Chondrocyte (in vitro differentiated cells): ENCODE data around the gene ELF3. TPM values are rescaled to one million over a fixed set of nuclear protein-coding genes. Genes with fewer than 3 reads are reported as not detected.

Experiments used
- DNase-seq: peaks from one replicate; pipeline ENCODE4 v3.0.0; 2021; ENCODE audit warnings: mixed read lengths, low spot score
- H3K27ac Mint-ChIP-seq: one replicate; pipeline ENCODE4 v1.8.0; 2021; ENCODE audit warnings: mild to moderate bottlenecking, moderate library complexity, mixed read lengths; ENCODE audit not compliant: unreplicated experiment
- H3K27me3 Mint-ChIP-seq: 2 replicates; pipeline ENCODE4 v1.8.0; 2021; ENCODE audit warnings: low read depth, mixed read lengths
- H3K36me3 Mint-ChIP-seq: 2 replicates; pipeline ENCODE4 v1.8.0; 2021; ENCODE audit warnings: low read depth, mixed read lengths
- H3K4me1 Mint-ChIP-seq: 2 replicates; pipeline ENCODE4 v1.8.0; 2021; ENCODE audit warnings: low read depth, mild to moderate bottlenecking, mixed read lengths
- H3K4me3 Mint-ChIP-seq: one replicate; pipeline ENCODE4 v1.8.0; 2021; ENCODE audit warnings: mild to moderate bottlenecking, moderate library complexity, mixed read lengths; ENCODE audit not compliant: unreplicated experiment
- H3K9me3 Mint-ChIP-seq: 2 replicates; pipeline ENCODE4 v1.8.0; 2021; ENCODE audit warnings: low read depth, mixed read lengths
- total RNA-seq: library from RNA; stranded (reverse); gene quantifications from 3 replicates; pipeline ENCODE4 v1.2.1, GENCODE V29; 2021
- TF ChIP-seq, protein P1 (sequence below): fragments of 200-600 bp; sonication (generic); IDR thresholded peaks from 2 replicates; pipeline ENCODE4 v1.5.0; 2021; ENCODE audit warnings: antibody characterized with exemption, mild to moderate bottlenecking, moderate library complexity

ELF3 gene
- total RNA-seq, 1 donor from 2014 or later, result 0.40 TPM

DNA sequence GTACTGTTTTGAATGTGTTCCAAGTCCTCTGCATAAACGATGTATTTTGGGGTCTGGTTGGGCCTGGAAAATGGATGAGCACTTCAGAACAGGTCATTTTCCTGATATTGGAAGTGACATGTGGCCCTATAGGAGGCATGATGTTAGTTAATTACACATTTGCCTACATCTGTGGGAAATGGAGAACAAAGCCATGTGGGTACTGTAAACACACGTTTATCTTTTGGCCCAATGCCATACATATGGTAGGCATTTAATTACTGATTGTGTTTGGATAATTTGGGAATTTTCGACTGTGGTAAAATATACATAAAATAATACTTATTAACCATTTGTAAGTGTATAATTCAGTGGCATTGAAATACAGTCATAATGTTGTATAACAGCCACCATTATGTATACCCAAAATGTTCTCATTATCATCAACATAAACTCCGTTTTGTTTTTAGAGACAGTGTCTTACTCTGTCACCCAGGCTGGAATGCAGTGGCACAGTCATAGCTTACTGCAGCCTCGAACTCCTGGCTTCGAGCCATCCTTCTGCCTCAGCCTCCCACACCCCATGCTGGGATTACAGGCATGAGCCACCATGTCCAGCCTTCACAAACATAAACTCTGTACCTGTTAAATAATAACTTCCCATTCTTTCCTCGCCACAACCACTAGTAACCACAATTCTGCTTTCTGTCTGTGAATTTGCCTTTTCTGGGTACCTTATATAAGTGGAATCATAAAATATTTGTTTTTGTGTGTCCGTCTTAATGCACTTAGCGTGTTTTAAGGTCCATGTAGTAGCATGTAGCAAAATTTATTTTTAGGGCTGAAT, 39.8 kb upstream of the ELF3 start:
- H3K27ac Mint-ChIP-seq, result peak overlapping the region; percentile 57
- H3K9me3 Mint-ChIP-seq, result no peaks in the 10 kb centered on the region
- H3K4me1 Mint-ChIP-seq, result peaks cover 5% of the 10 kb centered on the region
- TF ChIP-seq, protein P1, sequence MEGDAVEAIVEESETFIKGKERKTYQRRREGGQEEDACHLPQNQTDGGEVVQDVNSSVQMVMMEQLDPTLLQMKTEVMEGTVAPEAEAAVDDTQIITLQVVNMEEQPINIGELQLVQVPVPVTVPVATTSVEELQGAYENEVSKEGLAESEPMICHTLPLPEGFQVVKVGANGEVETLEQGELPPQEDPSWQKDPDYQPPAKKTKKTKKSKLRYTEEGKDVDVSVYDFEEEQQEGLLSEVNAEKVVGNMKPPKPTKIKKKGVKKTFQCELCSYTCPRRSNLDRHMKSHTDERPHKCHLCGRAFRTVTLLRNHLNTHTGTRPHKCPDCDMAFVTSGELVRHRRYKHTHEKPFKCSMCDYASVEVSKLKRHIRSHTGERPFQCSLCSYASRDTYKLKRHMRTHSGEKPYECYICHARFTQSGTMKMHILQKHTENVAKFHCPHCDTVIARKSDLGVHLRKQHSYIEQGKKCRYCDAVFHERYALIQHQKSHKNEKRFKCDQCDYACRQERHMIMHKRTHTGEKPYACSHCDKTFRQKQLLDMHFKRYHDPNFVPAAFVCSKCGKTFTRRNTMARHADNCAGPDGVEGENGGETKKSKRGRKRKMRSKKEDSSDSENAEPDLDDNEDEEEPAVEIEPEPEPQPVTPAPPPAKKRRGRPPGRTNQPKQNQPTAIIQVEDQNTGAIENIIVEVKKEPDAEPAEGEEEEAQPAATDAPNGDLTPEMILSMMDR, result no peak
- no peaks in the 10 kb centered on the region for H3K27me3 Mint-ChIP-seq
- DNase-seq, result no peak
- H3K36me3 Mint-ChIP-seq, result peaks cover 17% of the 10 kb centered on the region
- H3K4me3 Mint-ChIP-seq, result no peak overlapping the region

DNA sequence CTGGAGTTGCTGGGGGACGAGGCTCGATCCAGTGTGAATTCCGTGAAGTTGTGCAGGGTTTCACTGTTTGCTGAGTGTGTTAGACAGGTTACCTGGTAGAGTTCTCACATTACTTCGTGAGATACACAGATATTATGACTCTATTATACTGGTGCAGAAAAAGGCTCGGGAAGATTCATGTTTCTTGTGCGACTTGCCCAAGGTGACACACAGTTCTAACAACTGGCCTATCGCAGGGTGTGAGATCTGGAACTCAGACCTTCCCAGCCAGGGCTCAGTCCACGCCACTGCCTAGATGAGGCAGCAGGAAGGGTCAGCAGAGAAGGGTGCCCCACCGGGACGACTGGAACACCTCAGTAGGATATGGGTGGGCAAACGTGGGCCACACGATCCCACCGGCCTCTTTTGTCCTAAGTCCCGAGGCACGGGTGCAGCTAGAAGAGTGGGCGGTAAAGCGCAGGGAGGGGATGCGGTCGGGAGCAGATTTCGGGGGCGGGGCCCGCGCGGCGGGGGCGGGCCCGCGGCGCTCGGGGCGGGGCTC, 28.2 kb upstream of the ELF3 start:
- Mint-ChIP-seq H3K4me3 (peak overlapping the region; percentile 83), H3K4me1 (peaks cover 30% of the 10 kb centered on the region), H3K36me3 (no peaks in the 10 kb centered on the region), H3K27me3 (no peaks in the 10 kb centered on the region), H3K27ac (peak overlapping the region; percentile 93), H3K9me3 (no peaks in the 10 kb centered on the region)
- TF ChIP-seq, protein P1, result no peak
- DNase-seq, result no peak

DNA sequence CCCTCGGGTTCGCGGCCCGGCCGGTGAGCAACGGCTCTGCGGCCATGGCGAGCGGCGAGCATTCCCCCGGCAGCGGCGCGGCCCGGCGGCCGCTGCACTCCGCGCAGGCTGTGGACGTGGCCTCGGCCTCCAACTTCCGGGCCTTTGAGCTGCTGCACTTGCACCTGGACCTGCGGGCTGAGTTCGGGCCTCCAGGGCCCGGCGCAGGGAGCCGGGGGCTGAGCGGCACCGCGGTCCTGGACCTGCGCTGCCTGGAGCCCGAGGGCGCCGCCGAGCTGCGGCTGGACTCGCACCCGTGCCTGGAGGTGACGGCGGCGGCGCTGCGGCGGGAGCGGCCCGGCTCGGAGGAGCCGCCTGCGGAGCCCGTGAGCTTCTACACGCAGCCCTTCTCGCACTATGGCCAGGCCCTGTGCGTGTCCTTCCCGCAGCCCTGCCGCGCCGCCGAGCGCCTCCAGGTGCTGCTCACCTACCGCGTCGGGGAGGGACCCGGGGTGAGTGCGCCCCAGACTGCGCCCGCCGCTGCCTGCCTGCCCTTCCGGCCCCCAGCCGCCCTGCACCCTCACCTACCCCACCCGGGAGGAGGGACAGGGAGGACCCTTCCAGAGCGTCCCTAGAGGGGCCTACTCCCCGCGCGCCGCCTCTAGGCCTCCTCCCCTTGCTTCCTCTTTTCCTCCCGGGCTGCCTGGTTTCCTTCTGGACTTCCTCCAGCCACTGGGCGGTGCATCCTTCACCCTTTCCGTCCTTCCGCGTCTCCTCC, 27.6 kb upstream of the ELF3 start, which contains the start of gene RNPEP:
Gene RNPEP, plus strand, starts transcription at position 26 of the 757 bp plus-strand sequence. Its CDS starts 19 bp downstream, at position 45.
- peak within 1 kb of the TSS; percentile 94 for H3K4me3 Mint-ChIP-seq
- H3K9me3 Mint-ChIP-seq, result no peaks in the 10 kb centered on the region
- no peak for DNase-seq
- H3K27ac Mint-ChIP-seq, result peak within 1 kb of the TSS; percentile 93
- no peaks in the 10 kb centered on the region for H3K36me3 Mint-ChIP-seq
- TF ChIP-seq, protein P1, result peak; percentile 56
- H3K4me1 Mint-ChIP-seq, result peaks cover 30% of the 10 kb centered on the region
- no peaks in the 10 kb centered on the region for H3K27me3 Mint-ChIP-seq

DNA sequence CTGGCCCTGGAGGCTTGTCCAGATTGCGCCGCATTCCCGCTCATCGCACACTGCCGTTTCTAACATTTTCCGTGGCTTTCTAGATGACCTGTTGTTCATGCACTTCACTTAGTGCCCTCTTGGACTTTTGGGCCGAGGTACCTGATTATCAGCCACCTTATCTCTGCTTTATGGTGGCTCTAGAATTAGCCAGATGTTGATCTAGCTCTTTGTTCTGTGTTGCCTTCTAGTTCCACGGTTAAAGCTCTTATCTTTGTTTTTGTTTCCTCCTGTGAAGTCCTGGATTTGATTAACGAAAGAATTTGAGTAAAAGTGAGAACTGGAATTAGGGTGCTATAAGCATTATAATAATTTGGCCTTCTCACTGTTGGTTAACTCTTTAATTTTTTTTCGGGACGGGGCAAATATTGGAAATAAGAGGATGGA, 27.0 kb upstream of the ELF3 start:
- H3K36me3 Mint-ChIP-seq, result no peaks in the 10 kb centered on the region
- peak overlapping the region; percentile 83 for H3K27ac Mint-ChIP-seq
- H3K27me3 Mint-ChIP-seq, result no peaks in the 10 kb centered on the region
- no peaks in the 10 kb centered on the region for H3K9me3 Mint-ChIP-seq
- peaks cover 30% of the 10 kb centered on the region for H3K4me1 Mint-ChIP-seq
- H3K4me3 Mint-ChIP-seq, result peak overlapping the region; percentile 94
- TF ChIP-seq, protein P1, result no peak
- DNase-seq, result no peak

DNA sequence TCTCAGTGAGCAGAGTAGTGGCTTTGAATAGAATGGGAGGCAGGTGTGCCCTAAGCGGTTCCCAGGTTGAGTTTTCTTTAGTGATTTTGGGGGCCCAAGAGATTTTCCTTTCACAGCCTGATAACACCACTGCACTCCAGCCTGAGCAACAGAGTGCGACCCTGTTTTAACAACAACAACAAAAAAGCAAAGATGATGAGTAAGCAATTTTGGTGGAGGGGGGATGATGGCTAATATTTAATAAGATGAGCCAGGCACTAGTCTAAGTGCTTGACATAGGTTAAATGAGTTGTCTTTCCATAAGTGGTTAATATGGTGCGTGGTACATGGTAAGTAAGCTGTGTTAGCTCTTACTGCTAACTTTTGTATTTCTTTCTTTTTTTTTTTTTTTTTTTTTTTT, 25.9 kb upstream of the ELF3 start:
- Mint-ChIP-seq H3K36me3 (no peaks in the 10 kb centered on the region), H3K4me3 (peak overlapping the region; percentile 42), H3K27ac (no peak overlapping the region), H3K27me3 (no peaks in the 10 kb centered on the region), H3K9me3 (no peaks in the 10 kb centered on the region), H3K4me1 (peaks cover 30% of the 10 kb centered on the region)
- TF ChIP-seq, protein P1, result no peak
- no peak for DNase-seq
